ENCODE measurements around the gene NANOS3.

NANOS3 gene

DNA sequence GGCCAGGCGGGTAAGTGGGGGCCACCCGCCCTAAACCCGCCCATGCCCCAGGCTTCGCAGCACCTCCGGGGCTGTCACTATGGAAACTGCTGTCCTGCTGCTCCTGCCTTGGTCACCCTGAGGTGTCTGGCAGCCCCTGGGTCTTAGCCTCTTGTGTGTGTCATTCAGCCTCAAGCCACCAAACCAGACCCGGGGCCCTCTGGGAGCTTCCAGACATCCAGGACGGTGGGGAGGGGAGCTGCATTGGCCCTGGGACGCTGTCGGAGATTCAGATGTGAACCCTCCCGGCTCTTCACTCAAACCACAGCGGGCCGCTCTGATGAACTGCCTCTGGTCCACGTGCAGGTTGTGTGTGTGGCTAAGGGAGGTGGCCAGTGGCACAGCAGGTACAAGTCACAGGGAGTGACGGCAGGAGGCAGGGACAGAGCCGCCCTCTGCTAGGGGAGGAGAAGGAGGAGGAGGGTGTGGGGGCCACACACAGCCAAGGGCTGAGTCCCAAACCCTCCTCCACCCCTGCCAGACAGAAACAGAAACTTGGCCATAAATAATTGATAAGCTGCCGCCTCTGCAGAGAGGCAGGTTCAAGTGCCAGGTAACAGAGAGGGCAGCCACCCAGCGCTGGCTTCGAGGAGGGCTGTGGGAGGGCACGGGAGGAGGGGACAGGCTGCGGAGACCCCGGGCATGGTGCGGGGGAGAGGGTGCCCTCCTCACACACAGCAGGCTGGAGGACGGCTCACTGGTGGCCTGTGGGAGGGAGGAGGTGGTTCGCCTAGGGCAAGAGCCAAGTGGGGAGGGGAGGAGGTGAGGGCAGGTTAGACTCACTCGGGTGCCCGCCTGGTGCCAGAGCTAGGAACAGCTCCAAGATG is 8.0 kb downstream of the NANOS3 start:
- no peak for DNase-seq (ENCODE audit: low read depth in 3 of 3, low spot score in 1 of 3)

- no peak for DNase-seq (ENCODE audit: low read depth in 3 of 3, low spot score in 1 of 3)
These were observed 9.0 kb downstream of the NANOS3 start for GRCh38 chr19:13885826-13886365.

DNA sequence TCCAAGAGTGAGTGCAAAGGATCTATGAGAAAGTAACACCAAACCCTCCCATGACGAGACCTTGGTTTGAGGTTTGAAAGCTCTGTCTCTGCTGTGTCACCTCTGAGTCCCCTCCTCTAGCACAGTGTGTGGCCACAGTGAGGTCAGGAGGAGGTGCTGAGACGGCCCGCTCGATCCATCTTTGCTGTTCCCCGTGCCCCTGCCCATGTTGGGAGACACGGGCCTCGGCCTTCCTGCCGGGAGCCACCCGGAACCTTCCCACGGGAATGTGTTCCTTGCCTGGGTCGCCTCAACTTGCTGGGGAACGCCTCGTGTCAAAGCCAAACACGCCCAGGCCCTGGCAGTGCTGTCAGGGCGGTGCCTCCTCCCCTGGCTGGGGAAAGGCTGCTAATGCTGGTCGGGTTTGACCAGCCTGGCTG is 10.1 kb downstream of the NANOS3 start:
- no peak for DNase-seq (ENCODE audit: low read depth in 3 of 3, low spot score in 1 of 3)

GRCh38 chr19:13887517-13887916 is 10.6 kb downstream of the NANOS3 start:
- DNase-seq (ENCODE audit: low read depth in 3 of 3, low spot score in 1 of 3) = no peak

- DNase-seq (ENCODE audit: low read depth in 3 of 3, low spot score in 1 of 3) = no peak
These were observed 11.3 kb downstream of the NANOS3 start for GRCh38 chr19:13888281-13888680.

DNA sequence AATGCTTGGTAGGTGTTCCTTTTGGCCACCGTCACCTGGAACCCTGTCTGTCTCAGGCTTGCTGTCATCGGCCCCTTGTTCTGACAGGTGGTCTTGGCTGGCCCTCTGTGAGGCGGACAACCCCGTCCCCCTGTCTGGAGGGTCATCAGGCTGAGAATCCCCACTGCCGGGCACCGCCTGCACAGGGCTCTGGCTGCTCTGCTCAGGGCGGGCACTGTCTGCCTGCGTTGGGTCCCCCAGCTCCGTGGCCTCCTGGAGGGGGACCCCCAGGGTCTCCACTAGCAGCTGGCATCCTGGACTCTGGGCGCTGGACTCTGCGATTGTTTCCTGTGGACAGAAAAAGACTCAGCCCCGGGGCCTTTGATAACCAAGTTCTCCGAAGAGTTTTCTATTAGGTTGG is 13.2 kb downstream of the NANOS3 start:
- no peak for DNase-seq (ENCODE audit: low read depth in 3 of 3, low spot score in 1 of 3)

- no peak for DNase-seq (ENCODE audit: low read depth in 3 of 3, low spot score in 1 of 3)
These were observed 15.9 kb downstream of the NANOS3 start for GRCh38 chr19:13892870-13893269.

- no peak for DNase-seq (ENCODE audit: low read depth in 3 of 3, low spot score in 1 of 3)
These were observed 17.6 kb downstream of the NANOS3 start for GRCh38 chr19:13894552-13894951.

DNA sequence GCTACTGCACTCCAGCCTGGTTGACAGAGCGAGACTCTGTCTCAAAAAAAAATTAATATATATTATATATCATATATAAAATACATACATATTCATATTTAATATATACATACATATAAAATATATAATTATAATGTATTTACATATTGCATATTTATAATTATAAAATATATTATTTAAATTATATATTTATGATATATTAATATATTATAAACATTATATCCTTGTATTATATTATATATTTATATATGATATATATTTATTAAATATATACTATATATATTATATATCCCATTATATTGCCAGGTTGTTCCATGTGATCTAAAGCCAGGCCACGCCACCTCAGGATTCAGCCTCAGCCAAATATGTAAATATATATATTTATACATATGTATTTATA is 19.3 kb downstream of the NANOS3 start:
- no peak for DNase-seq (ENCODE audit: low read depth in 3 of 3, low spot score in 1 of 3)

- no peak for DNase-seq (ENCODE audit: low read depth in 3 of 3, low spot score in 1 of 3)
These were observed 22.5 kb downstream of the NANOS3 start for GRCh38 chr19:13899393-13899792.

DNA sequence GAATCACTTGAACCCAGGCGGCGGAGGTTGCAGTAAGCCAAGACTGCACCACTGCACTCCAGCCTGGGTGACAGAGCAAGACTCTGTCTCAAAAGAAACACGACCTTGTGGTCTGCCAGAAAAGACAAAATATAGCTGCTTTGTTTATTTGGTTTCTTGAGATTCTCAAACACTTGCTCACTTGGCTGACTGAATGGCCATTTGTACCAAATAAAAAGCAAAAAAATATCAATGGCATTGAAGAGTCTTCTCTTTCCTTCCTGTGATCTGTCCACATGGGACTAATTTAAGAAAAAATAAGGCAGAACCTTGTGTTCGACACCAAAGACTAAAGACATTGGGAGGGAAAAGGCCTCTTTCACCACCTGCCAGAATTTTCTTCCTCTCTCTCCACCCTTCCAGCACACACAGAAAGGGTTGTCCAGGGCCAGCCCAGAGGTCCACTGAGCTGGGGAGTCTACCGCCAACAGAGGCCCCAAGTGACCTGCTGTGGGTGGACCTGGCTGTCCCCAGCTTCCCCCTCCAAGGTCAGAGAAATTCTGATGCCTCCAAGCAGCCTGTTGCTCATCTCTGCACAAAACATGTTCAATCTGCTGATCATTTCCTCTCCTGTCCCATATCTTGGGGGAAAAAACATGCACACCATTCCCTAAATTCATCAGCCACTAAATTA is 23.1 kb downstream of the NANOS3 start:
- DNase-seq (ENCODE audit: low read depth in 3 of 3, low spot score in 1 of 3) = no peak

GRCh38 chr19:13902993-13903555 is 26.1 kb downstream of the NANOS3 start:
- DNase-seq (ENCODE audit: low read depth in 3 of 3, low spot score in 1 of 3) = no peak

DNA sequence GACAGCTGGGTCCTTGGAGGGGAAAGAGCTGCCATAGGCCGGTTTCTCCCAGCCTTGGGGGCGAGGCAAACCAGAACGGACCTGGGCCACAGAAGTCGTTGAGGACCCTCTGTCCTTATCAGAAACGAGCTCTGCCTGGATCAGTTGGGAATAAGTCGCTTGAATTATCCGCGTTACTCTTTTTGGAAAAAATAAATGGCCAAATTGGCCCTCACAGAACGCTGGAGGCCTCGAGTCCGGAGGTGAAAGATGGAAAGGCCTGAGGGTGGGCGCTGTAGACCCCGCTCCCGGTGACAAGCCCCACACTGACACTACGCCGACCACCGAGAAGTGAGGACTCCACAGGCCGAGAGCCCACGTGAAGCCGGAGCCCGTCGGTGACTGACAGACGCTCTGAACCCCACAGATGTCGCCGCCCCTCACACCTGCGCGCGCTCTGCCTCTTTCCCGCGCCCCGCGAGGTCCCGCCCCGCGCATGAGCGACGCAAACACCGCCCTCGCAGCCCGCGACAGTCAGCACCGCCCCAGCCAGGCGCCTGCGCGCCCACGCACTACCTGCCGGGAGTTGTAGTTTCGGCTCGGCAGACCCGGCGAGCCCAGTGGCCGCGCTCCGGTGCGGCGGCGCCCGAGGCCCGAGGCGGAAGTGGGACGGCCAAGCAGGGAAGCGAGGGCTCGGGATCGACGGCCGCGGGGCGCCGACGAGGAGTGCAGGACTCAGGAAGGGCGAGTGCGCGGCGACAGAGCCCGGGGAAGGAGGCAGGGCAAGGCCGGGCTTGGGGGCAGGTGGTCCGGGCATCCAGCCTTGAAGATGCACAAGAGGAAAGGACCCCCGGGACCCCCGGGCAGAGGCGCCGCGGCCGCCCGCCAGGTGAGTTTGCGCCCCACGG is 28.9 kb downstream of the NANOS3 start, which contains the start of the genes BRME1 and CC2D1A:
BRME1 (minus strand) TSS at position 484 of the 887 bp plus-strand sequence. CDS start 1,225 bp downstream, outside the sequence.
CC2D1A (plus strand) TSS at position 568 of the 887 bp plus-strand sequence; CDS start at position 809, 241 bp downstream.
- DNase-seq (ENCODE audit: low read depth in 3 of 3, low spot score in 1 of 3) = peak; percentile 77 to 92 (median 88)

- DNase-seq (ENCODE audit: low read depth in 3 of 3, low spot score in 1 of 3) = peak in 1 of 3 donors; percentile 24
These were observed 29.6 kb downstream of the NANOS3 start for GRCh38 chr19:13906521-13906904.

- no peak for DNase-seq (ENCODE audit: low read depth in 3 of 3, low spot score in 1 of 3)
These were observed 30.0 kb downstream of the NANOS3 start for GRCh38 chr19:13906910-13907309.

- DNase-seq (ENCODE audit: low read depth in 3 of 3, low spot score in 1 of 3) = no peak
These were observed 31.7 kb downstream of the NANOS3 start for GRCh38 chr19:13908674-13909073.

DNA sequence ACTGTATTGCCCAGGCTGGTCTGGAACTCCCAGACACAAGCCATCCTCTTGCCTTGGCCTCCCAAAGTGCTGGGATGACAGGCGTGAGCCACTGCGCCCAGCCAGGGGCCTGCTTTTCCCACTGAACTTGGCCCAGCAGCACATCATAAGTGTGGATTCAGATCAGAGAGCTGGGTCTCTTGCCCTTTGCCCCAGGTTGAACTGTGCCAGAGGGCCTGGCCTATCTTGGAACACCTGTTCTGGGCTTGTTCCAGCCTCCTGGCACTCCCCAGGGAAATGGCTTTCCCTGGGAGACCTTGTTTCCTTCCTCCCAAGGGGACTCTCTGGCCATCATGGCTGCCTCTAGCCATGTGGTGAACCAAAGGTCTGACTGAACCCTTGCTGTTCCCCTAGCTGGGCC is 32.5 kb downstream of the NANOS3 start:
- no peak for DNase-seq (ENCODE audit: low read depth in 3 of 3, low spot score in 1 of 3)

DNA sequence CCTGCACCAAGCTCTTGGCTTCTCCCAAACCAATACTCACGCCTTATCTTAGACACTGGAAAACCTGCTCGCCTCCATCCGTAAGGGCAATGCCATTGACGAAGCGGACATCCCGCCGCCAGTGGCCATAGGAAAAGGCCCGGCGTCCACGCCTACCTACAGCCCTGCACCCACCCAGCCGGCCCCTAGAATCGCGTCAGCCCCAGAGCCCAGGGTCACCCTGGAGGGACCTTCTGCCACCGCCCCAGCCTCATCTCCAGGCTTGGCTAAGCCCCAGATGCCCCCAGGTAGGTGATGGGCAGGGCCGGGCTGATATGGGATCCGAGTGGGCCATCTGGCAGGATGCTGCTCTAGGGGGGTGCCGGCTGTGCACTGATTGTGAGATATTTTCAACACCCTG is 36.4 kb downstream of the NANOS3 start:
- no peak for DNase-seq (ENCODE audit: low read depth in 3 of 3, low spot score in 1 of 3)

DNA sequence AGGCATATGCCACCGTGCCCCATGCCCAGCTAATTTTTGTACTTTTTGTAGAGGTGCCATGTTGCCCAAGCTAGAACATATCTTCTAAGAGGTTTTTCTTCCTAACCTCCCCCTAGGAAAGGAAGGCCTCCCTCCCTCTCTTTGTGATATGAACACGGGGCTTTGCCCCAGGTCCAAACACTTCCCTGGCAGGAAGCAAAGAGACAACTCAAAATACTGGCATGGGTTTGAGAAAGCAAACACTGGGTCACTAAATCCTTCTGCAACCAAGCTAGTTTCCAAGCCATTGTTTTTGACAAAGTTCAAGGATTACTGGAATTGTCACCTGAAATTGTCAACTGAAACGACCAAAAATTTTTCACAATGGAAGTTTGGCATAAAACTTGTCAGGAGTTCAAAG is 37.8 kb downstream of the NANOS3 start:
- no peak for DNase-seq (ENCODE audit: low read depth in 3 of 3, low spot score in 1 of 3)

GRCh38 chr19:13917888-13918406 is 41.0 kb downstream of the NANOS3 start:
- no peak for DNase-seq (ENCODE audit: low read depth in 3 of 3, low spot score in 1 of 3)

Data from stimulated activated CD4-positive, alpha-beta T cell treated with anti-CD3 and anti-CD28 coated beads, TNF-alpha, amount 100 ng/mL, for 1 hour (primary cell).